Vagina (tissue), 2 donors: Measurements from ENCODE around the gene NOTCH4. TPM values are rescaled to one million over a fixed set of nuclear protein-coding genes. Genes with fewer than 3 reads are reported as not detected.
A peak's percentile ranks its signal among the peaks of the same experiment; 100 is the strongest.

Experiments
- DNase-seq, 2 donors: peaks; one replicate each; pipeline ENCODE4 v3.0.0-alpha.2; 2017; ENCODE audit errors: extremely low spot score in 2 of 2
- H3K27ac ChIP-seq: fragments of 200-600 bp; sonication (generic); one replicate; pipeline ENCODE4 v1.5.1; 2019
- H3K27me3 ChIP-seq: fragments of 200-600 bp; sonication (generic); one replicate; pipeline ENCODE4 v1.5.1; 2019
- H3K36me3 ChIP-seq, 2 donors: fragments of 200-600 bp; sonication (generic); one replicate each; pipeline ENCODE4 v1.5.1; 2017 to 2019
- H3K4me1 ChIP-seq: fragments of 200-600 bp; sonication (generic); one replicate; pipeline ENCODE4 v1.5.1; 2019
- H3K4me3 ChIP-seq, 2 donors: fragments of 200-600 bp; sonication (generic); 1 replicate in 1 of 2; 2 replicates in 1 of 2; pipeline ENCODE4 v1.5.1; 2016 to 2019
- H3K9me3 ChIP-seq: fragments of 200-600 bp; sonication (generic); one replicate; pipeline ENCODE4 v1.5.1; 2019
- POLR2A ChIP-seq, 2 donors: fragments of 450-650 bp; IDR thresholded peaks; one replicate each; pipeline ENCODE4 v1.6.1; 2017; ENCODE audit warnings: antibody characterized with exemption in 2 of 2, mild to moderate bottlenecking in 2 of 2, moderate library complexity in 2 of 2
- POLR2AphosphoS5 ChIP-seq, 2 donors: sonication (generic); formaldehyde crosslinking; IDR thresholded peaks; one replicate each; pipeline ENCODE4 v1.9.0; 2017; ENCODE audit warnings: antibody characterized with exemption in 2 of 2, mild to moderate bottlenecking in 2 of 2, low read depth in 1 of 2; ENCODE audit not compliant: insufficient read depth in 1 of 2
- intact Hi-C: fragments of 100-400 bp; cut with DNase I; formaldehyde crosslinking; loops from one replicate; pipeline ENCODE4 v1.15.1; 2023
- total RNA-seq: library from RNA; depleted of rRNA; stranded (reverse); fragments of >200 nt; gene quantifications from one replicate; pipeline ENCODE4 v1.2.3, GENCODE V29; 2016
- TF ChIP-seq, protein P1 (sequence below), 3 experiments: fragments of 450-650 bp in 2 of 3; fragments of 200-600 bp in 1 of 3; sonication (generic) in 1 of 3; IDR thresholded peaks; one replicate each; pipeline ENCODE4 v1.5.1; 2017 to 2019; ENCODE audit warnings: antibody characterized with exemption in 3 of 3, mild to moderate bottlenecking in 2 of 3, moderate library complexity in 2 of 3

Gene NOTCH4
- total RNA-seq, 1 donor from 2014 or later = 18.2 TPM

DNA sequence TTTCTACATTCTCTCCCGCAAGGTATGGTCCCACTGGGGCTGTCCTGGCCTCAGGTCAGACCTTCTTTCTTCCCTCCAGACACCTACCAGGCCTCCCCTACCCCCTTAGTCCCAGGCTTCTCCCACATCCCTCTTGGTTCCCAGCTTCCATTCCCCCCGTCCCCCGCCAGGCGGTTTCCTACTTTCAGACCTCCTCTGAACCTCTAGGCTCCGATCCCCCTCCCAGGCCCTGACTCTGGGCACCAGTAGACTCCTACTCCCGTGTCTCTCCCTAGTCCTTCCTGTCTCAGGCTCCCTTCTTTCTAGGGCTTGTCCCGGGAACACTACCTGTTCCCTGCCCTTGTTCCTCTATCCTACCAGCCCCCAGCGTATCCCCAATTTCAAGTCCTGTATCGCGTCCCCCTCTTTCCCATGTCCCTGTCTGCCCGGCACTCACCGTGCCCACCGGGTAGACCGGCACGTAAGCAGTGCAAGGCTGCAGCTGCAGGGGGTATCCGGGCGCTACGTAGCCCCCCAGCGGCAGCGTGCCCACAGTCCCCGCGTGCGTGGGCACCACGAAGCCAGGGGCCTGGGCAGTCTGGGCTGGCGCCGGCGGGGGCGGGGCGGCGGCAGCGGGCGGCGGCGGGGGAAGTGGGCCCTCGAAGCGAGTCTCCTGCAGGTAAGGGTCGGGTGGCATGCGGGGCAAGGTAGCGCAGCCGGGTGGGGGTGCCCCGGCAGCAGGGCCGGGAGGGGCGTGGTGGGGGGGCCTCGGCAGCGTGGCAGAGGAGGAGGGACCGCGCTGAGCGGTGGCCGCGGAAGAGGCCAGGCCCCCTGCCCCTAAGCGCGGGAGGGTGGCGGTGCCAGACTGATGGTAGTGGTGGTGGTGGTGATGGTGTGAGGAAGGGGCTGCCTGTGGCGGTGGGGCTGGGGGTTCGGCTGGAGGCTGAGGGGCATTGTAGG, 73.7 kb downstream of the NOTCH4 start:
- Histone ChIP-seq H3K36me3 (peaks cover 0 to 6% of the 10 kb centered on the region in 2 donors), H3K27ac (peak overlapping the region; percentile 53), H3K27me3 (no peaks in the 10 kb centered on the region), H3K4me1 (peaks cover 42% of the 10 kb centered on the region), H3K9me3 (no peaks in the 10 kb centered on the region), H3K4me3 (peak overlapping the region; percentile 75 to 88)
- TF ChIP-seq POLR2A (IDR thresholded peaks at IDR 0.05) (no peak), POLR2AphosphoS5 (IDR thresholded peaks at IDR 0.05; ENCODE audit: insufficient read depth in 1 of 2, low read depth in 1 of 2) (no peak)
- TF ChIP-seq, protein P1, sequence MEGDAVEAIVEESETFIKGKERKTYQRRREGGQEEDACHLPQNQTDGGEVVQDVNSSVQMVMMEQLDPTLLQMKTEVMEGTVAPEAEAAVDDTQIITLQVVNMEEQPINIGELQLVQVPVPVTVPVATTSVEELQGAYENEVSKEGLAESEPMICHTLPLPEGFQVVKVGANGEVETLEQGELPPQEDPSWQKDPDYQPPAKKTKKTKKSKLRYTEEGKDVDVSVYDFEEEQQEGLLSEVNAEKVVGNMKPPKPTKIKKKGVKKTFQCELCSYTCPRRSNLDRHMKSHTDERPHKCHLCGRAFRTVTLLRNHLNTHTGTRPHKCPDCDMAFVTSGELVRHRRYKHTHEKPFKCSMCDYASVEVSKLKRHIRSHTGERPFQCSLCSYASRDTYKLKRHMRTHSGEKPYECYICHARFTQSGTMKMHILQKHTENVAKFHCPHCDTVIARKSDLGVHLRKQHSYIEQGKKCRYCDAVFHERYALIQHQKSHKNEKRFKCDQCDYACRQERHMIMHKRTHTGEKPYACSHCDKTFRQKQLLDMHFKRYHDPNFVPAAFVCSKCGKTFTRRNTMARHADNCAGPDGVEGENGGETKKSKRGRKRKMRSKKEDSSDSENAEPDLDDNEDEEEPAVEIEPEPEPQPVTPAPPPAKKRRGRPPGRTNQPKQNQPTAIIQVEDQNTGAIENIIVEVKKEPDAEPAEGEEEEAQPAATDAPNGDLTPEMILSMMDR (IDR thresholded peaks at IDR 0.05) = no peak
- intact Hi-C loops = loop anchor here (5.0 kb wide), 1 partner anchor 33 kb away; no protein-coding TSS in a partner anchor
- DNase-seq = no peak

DNA sequence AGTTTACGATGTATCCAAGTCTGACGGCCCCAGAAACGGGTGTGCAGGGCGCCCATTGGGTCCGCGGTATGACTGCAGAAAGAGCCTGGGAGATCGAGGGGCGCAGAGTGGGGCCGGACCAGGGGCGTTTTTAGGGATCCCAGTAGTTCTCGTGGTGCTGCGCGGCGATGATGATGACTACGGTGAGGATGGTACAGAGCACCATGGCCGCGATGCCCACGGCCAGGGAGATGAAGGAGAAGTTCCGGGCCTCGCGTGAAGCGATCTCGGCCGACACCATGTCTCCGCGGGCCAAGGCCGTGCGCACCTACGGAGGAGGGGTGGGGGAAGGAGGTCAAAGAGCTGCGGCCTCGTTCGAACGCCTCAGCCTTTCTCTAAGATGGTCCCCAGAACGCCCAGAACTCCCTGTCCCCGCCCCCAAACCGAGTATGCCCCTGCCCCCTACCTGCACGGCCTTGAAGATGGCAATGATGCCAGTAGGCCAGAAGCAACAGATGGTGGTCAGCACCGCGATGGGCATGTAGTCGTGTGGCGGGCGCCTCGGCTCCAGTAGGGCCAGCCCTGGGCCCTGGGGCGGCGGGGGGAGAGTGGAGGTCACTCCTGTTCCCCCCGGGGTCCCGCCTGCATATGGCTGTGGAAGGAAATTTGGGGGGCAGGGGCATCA, 74.6 kb downstream of the NOTCH4 start:
- Histone ChIP-seq H3K9me3 (no peaks in the 10 kb centered on the region), H3K36me3 (peaks cover 0 to 6% of the 10 kb centered on the region in 2 donors), H3K27ac (no peak overlapping the region), H3K27me3 (no peaks in the 10 kb centered on the region), H3K4me1 (peaks cover 33% of the 10 kb centered on the region), H3K4me3 (peak overlapping the region in 1 of 2 donors; percentile 3)
- intact Hi-C loops = no loop called here
- TF ChIP-seq POLR2AphosphoS5 (IDR thresholded peaks at IDR 0.05; ENCODE audit: insufficient read depth in 1 of 2, low read depth in 1 of 2) = no peak
- no peak for TF ChIP-seq POLR2A (IDR thresholded peaks at IDR 0.05)
- TF ChIP-seq, protein P1 (IDR thresholded peaks at IDR 0.05) = no peak
- no peak for DNase-seq

DNA sequence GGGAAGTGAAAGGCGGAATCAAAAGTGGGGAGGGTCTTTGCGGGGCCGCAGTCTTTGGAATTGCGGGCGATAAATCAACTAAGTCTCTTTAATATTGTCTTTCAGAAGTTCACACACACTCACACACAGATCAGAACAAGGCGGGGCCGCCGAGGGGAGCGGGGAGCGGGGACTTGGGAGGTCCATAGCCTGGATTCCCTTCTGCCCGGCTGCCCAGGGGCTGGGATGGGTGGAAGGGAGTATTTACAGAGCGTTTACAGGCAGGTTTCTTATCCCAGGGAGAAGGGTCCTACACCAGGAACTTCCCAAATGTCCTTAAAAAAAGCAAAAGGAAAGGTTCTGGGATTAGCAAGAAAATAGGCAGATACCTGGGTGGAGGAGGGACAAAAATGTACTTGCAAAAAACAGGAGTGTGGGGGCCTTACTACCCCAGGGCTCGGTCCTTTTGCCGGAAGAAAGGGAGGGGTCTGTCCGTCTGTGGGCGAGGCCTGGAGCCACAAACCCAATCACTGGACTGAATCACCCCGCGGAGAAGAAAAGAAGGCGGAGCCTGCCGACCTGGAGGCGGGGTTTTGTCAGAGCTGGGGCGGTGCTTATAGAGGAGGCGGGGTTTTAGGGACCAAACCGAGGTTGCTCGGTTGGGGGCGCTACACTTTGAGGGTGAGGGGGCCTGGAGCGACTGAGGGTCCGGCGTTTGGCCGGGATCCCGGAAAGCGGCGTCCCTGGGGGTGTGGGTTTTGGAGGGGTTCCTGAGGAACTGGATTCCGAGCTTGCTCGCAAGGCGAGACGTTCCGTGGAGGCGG, 75.4 kb downstream of the NOTCH4 start:
- intact Hi-C loops = no loop called here

DNA sequence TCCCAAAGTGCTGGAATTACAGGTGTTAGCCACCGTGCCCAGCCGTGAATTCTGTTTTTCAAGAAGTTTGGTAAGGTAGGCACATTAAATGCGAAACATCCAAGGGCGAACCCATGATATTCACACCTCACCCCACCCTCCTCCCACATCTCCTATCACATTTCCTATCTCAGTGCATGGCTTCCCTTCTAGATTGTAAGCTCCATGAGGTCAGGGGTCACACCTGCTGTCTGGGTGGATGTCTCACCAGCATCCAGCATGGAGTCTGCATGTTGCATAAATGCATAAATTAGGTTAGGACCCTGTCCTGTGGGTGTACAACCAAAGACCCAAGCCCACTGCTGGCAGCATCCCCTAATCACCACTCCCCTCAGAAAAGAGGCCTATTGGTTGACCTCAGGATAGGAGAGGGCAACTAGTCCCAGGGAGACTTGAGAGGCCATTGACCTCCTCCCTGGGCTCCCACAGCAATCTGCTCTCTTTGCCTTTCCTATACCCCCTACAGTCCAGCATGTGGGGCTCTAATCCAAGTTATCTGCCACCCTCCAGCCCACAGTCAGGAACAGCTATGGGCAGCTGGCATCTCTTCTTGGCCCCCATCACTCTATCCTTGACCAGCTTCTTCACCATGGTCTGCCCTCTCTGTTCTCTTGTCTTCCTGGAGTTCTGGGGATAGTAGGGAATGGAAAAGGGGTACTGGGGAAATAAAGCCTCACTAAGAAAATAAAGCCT, 76.3 kb downstream of the NOTCH4 start:
- intact Hi-C loops = no loop called here
- Histone ChIP-seq H3K4me1 (peaks cover 22% of the 10 kb centered on the region), H3K4me3 (no peak overlapping the region), H3K36me3 (peaks cover 0 to 6% of the 10 kb centered on the region in 2 donors), H3K9me3 (no peaks in the 10 kb centered on the region), H3K27me3 (no peaks in the 10 kb centered on the region), H3K27ac (no peak overlapping the region)
- no peak for DNase-seq
- TF ChIP-seq, protein P1 (IDR thresholded peaks at IDR 0.05) = no peak
- TF ChIP-seq POLR2A (IDR thresholded peaks at IDR 0.05) (no peak), POLR2AphosphoS5 (IDR thresholded peaks at IDR 0.05; ENCODE audit: insufficient read depth in 1 of 2, low read depth in 1 of 2) (no peak)

More for the DNA sequence above, 75.4 kb downstream of the NOTCH4 start:
- Histone ChIP-seq H3K36me3 (peaks cover 0 to 6% of the 10 kb centered on the region in 2 donors), H3K4me3 (peak overlapping the region in 1 of 2 donors; percentile 15), H3K27ac (no peak overlapping the region), H3K27me3 (no peaks in the 10 kb centered on the region), H3K4me1 (peaks cover 31% of the 10 kb centered on the region), H3K9me3 (no peaks in the 10 kb centered on the region)
- TF ChIP-seq, protein P1 (IDR thresholded peaks at IDR 0.05) = no peak
- no peak for TF ChIP-seq POLR2AphosphoS5 (IDR thresholded peaks at IDR 0.05; ENCODE audit: insufficient read depth in 1 of 2, low read depth in 1 of 2)
- no peak for TF ChIP-seq POLR2A (IDR thresholded peaks at IDR 0.05)
- DNase-seq = no peak
